Suprapubic skin (tissue), 4 donors: ENCODE results near the gene PPP1R14C. TPM values are rescaled to one million over a fixed set of nuclear protein-coding genes. Genes with fewer than 3 reads are reported as not detected.
"Not testable (repeated sequence)": the region's sequence is repeated elsewhere in the genome, so short reads cannot be mapped to it uniquely, and the experiment has no call there.

Source experiments
- DNase-seq, 2 donors: peaks; one replicate each; pipeline ENCODE4 v3.0.0-alpha.2; 2019; ENCODE audit warnings: low spot score in 2 of 2
- H3K27ac ChIP-seq: fragments of 200-600 bp; sonication (generic); one replicate; pipeline ENCODE4 v1.5.1; 2019
- H3K27me3 ChIP-seq: fragments of 200-600 bp; sonication (generic); one replicate; pipeline ENCODE4 v1.5.1; 2019
- H3K36me3 ChIP-seq: fragments of 200-600 bp; sonication (generic); one replicate; pipeline ENCODE4 v1.5.1; 2019
- H3K4me1 ChIP-seq: fragments of 200-600 bp; sonication (generic); one replicate; pipeline ENCODE4 v1.5.1; 2019
- H3K4me3 ChIP-seq: fragments of 200-600 bp; sonication (generic); one replicate; pipeline ENCODE4 v1.5.1; 2019; ENCODE audit warnings: mild to moderate bottlenecking
- H3K9me3 ChIP-seq: fragments of 200-600 bp; sonication (generic); one replicate; pipeline ENCODE4 v1.5.1; 2019
- EP300 ChIP-seq: sonication (generic); formaldehyde crosslinking; IDR thresholded peaks from one replicate; pipeline ENCODE4 v1.6.1; 2017; ENCODE audit warnings: antibody characterized with exemption
- POLR2A ChIP-seq, 2 donors: fragments of 450-650 bp; IDR thresholded peaks; one replicate each; pipeline ENCODE4 v1.6.1; 2017; ENCODE audit warnings: antibody characterized with exemption in 2 of 2, mild to moderate bottlenecking in 2 of 2, moderate library complexity in 2 of 2
- POLR2AphosphoS5 ChIP-seq, 3 donors: sonication (generic); formaldehyde crosslinking; IDR thresholded peaks; one replicate each; pipeline ENCODE4 v1.6.1; 2017; ENCODE audit warnings: antibody characterized with exemption in 3 of 3
- WGBS: methylation state at CpG from one replicate; pipeline ENCODE4 v1.1.5; 2018; 5-methylcytosine and 5-hydroxymethylcytosine counted together
- total RNA-seq, 4 donors: library from RNA; depleted of rRNA; stranded (reverse); fragments of >200 nt; gene quantifications; one replicate each; pipeline ENCODE4 v1.1.0, GENCODE V29; 2016
- TF ChIP-seq, protein P1 (sequence below), 2 donors: fragments of 200-600 bp in 1 of 2; fragments of 450-650 bp in 1 of 2; sonication (generic) in 1 of 2; IDR thresholded peaks; one replicate each; pipeline ENCODE4 v1.5.1; 2016 to 2019; ENCODE audit warnings: antibody characterized with exemption in 2 of 2, mild to moderate bottlenecking in 1 of 2, moderate library complexity in 1 of 2

The PPP1R14C gene
- total RNA-seq, 4 donors from 2014 or later, result 44.3 to 104 (median 88.8) TPM

DNA sequence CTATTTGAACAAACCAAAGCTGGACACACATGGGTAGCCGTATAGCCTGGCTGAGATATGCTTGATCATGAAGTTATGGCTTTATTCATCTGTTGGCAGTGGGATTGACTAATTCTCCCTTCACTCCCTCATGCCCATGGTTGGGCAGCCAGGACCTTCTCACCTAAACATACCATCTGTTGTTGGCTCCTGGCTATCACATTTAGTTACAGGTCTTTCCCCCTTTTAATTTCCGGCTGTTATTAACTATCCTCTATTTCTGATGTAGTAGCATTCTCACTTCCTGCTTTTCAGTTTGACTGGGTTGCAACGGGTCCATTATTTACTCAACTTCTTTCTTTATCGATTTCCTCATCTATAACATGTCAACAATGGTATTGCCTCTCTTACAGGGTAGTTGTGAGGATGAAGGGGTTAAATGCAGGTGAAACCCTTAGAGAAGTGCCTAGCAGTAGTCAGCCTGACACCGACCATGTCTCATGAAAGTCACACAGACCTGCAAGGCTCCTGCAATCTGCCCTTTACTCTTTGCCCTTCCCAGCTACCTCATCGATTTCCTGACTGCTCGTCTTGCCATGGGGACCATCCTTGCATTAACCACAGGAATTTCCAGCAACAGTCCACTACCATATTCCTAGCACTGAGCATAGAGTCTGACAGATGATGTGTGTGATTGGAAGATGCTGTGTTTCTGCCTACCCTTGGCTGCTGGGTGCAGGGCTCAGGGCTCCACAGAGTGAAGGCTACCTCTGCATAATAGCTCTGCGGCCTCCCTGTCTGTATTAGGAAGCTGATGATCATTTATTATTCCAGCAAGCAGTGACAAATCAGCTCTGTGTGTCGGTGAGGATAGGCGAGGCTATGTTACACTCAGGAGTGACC, 42.2 kb downstream of the PPP1R14C start:
- no peaks in the 10 kb centered on the region for H3K4me1 ChIP-seq
- DNase-seq, result no peak
- H3K27me3 ChIP-seq, result no peaks in the 10 kb centered on the region
- H3K4me3 ChIP-seq, result no peak overlapping the region
- no peak overlapping the region for H3K27ac ChIP-seq
- H3K9me3 ChIP-seq, result no peaks in the 10 kb centered on the region
- H3K36me3 ChIP-seq, result no peaks in the 10 kb centered on the region
- TF ChIP-seq POLR2AphosphoS5 (IDR thresholded peaks at IDR 0.05) (no peak), POLR2A (IDR thresholded peaks at IDR 0.05) (no peak), EP300 (no peak)
- TF ChIP-seq, protein P1, sequence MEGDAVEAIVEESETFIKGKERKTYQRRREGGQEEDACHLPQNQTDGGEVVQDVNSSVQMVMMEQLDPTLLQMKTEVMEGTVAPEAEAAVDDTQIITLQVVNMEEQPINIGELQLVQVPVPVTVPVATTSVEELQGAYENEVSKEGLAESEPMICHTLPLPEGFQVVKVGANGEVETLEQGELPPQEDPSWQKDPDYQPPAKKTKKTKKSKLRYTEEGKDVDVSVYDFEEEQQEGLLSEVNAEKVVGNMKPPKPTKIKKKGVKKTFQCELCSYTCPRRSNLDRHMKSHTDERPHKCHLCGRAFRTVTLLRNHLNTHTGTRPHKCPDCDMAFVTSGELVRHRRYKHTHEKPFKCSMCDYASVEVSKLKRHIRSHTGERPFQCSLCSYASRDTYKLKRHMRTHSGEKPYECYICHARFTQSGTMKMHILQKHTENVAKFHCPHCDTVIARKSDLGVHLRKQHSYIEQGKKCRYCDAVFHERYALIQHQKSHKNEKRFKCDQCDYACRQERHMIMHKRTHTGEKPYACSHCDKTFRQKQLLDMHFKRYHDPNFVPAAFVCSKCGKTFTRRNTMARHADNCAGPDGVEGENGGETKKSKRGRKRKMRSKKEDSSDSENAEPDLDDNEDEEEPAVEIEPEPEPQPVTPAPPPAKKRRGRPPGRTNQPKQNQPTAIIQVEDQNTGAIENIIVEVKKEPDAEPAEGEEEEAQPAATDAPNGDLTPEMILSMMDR (IDR thresholded peaks at IDR 0.05), result no peak
- WGBS, result 83% methylated on average over 10 of the region's 10 CpGs

DNA sequence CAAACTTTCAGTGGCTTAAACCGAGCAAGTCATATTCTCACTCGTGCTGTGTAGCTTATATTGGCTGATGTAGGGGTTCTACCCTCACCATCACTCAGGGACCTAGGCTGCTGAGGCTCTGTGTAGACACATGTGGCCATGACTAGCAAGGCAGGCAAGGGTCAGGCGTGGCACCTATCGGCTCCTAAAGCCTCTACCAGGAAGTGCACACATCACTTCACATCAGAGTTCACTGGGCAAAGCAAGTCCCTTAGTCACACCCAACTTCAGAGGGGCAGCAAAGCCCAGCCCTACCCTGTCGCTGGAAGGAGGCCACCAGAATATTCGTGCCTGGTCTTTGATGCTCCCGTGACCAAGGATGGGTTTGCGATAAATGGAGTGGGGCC, 42.9 kb downstream of the PPP1R14C start:
- H3K36me3 ChIP-seq, result no peaks in the 10 kb centered on the region
- no peaks in the 10 kb centered on the region for H3K4me1 ChIP-seq
- H3K4me3 ChIP-seq, result no peak overlapping the region
- WGBS, result 89% methylated on average over 6 of the region's 8 CpGs
- H3K27me3 ChIP-seq, result no peaks in the 10 kb centered on the region
- DNase-seq, result no peak
- no peak for TF ChIP-seq POLR2AphosphoS5 (IDR thresholded peaks at IDR 0.05)
- TF ChIP-seq, protein P1 (IDR thresholded peaks at IDR 0.05), result no peak
- TF ChIP-seq EP300, result no peak
- no peak for TF ChIP-seq POLR2A (IDR thresholded peaks at IDR 0.05)
- H3K27ac ChIP-seq, result no peak overlapping the region
- no peaks in the 10 kb centered on the region for H3K9me3 ChIP-seq

DNA sequence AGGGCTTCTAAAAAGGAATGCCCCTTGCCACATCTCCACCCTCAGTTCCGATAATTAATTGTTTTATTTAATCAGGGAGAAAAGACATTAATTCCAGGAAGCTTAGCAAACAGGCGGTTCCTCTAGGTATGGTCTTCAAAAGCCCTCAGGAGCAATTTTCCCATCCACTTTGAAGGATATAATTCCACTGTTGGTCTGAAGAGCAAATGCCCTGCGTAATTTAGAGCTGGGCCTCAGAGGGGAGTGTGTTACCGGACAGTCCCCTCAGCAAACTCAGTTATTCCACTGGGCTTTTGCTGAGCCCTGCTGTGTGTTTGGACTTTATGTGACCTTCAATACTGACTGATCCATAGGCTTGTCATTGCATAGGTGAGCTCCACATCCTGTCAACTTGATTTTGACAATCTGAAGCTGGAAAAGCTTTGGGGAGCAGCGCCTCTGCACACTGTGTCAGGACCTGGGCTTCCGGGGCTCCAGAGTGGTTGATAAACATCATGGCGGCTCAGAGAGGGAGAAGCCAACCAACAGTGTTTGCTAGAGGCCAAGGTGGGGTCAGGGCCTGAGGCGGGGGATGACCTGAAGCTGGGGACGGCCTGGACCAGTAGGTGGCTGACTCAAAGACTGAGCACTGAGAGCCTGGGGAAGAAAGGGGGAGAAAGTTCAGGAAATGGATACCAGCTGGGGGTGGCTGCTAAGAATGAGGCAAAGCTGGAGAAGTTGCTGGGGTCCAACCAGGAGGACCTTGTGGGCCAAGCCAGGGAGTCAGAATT, 43.5 kb downstream of the PPP1R14C start:
- DNase-seq, result no peak
- 97% methylated on average over 9 of the region's 9 CpGs for WGBS
- Histone ChIP-seq H3K36me3 (no peaks in the 10 kb centered on the region), H3K4me1 (no peaks in the 10 kb centered on the region), H3K9me3 (no peaks in the 10 kb centered on the region), H3K27ac (no peak overlapping the region), H3K27me3 (no peaks in the 10 kb centered on the region), H3K4me3 (no peak overlapping the region)
- TF ChIP-seq POLR2A (IDR thresholded peaks at IDR 0.05) (no peak), POLR2AphosphoS5 (IDR thresholded peaks at IDR 0.05) (no peak), EP300 (no peak)
- TF ChIP-seq, protein P1 (IDR thresholded peaks at IDR 0.05), result no peak

DNA sequence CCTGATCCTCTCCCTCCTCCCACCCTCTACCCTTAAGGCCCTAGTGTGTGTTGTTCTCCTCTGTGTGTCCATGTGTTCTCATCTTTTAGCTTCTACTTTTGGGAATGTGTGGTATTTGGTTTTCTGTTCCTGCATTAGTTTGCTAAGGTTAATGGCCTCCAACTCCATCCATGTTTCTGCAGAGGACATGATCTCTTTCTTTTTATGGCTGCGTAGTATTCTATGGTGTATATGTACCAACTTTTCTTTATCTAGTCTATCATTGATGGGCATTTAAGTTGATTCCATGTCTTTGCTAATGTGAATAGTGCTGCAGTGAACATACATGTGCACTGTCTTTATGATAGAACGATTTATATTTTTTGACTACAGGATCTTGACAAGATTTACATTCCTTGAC, 44.6 kb downstream of the PPP1R14C start:
- H3K27me3 ChIP-seq, H3K4me3 ChIP-seq, H3K27ac ChIP-seq, H3K9me3 ChIP-seq, H3K4me1 ChIP-seq, H3K36me3 ChIP-seq, DNase-seq: not testable (repeated sequence)
- 77% methylated on average over 2 of the region's 2 CpGs for WGBS

GRCh38 chr6:150189122-150189521, 46.3 kb downstream of the PPP1R14C start:
- no peaks in the 10 kb centered on the region for H3K4me1 ChIP-seq
- 90% methylated on average over 5 of the region's 5 CpGs for WGBS
- H3K9me3 ChIP-seq, result no peaks in the 10 kb centered on the region
- no peak for DNase-seq
- no peak overlapping the region for H3K27ac ChIP-seq
- H3K27me3 ChIP-seq, result peaks cover 3% of the 10 kb centered on the region
- H3K36me3 ChIP-seq, result no peaks in the 10 kb centered on the region
- no peak overlapping the region for H3K4me3 ChIP-seq
- TF ChIP-seq EP300, result no peak
- TF ChIP-seq POLR2AphosphoS5 (IDR thresholded peaks at IDR 0.05), result no peak
- TF ChIP-seq POLR2A (IDR thresholded peaks at IDR 0.05), result no peak
- TF ChIP-seq, protein P1 (IDR thresholded peaks at IDR 0.05), result no peak
